ENCODE measurements around the gene CEP83. TPM values are rescaled to one million over a fixed set of nuclear protein-coding genes. Genes with fewer than 3 reads are reported as not detected.

Gene CEP83
- total RNA-seq, 4 donors from 2014 or later, result 12.3 to 23.5 (median 18.4) TPM

DNA sequence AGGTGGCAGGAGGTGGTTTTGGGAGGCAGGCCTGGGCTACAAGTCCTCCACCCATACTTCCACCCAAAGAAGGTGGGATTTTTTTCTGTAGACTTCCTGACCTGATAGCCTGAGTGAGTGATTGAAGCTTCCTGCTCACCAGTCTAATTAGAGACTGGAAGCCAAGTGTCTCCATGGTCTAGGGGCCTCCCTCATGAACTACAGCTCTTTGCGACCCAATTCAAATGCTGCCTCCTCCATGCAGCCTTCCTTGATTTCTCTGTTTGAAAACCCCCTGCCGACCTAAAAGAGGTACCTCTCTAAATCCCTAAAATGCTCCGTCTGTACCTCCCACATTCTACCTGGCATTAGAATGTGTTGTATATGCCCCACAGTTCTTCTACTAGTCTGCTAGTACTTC, 186.4 kb downstream of the CEP83 start:
- TF ChIP-seq, protein P1, sequence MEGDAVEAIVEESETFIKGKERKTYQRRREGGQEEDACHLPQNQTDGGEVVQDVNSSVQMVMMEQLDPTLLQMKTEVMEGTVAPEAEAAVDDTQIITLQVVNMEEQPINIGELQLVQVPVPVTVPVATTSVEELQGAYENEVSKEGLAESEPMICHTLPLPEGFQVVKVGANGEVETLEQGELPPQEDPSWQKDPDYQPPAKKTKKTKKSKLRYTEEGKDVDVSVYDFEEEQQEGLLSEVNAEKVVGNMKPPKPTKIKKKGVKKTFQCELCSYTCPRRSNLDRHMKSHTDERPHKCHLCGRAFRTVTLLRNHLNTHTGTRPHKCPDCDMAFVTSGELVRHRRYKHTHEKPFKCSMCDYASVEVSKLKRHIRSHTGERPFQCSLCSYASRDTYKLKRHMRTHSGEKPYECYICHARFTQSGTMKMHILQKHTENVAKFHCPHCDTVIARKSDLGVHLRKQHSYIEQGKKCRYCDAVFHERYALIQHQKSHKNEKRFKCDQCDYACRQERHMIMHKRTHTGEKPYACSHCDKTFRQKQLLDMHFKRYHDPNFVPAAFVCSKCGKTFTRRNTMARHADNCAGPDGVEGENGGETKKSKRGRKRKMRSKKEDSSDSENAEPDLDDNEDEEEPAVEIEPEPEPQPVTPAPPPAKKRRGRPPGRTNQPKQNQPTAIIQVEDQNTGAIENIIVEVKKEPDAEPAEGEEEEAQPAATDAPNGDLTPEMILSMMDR (IDR thresholded peaks at IDR 0.05; ENCODE audit: low read depth), result no peak

DNA sequence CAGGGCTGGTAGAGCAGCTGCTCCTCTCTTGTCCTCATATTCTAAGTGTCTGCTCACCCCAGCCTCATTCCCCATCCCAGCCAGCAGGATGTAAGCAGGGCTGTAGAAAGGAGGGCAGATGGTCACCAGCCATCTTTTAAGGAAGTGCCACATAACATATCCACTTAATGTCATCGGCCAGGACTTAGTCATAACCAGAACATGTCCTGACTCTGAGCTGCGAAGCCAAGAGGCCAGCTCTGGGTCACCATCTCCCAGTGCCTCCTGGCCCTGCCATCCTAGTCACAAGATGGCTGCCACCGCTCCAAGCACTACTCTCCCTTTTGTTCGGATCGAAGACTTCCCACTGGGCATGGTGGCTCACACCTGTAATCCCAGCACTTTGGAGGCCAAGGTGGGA, 187.4 kb downstream of the CEP83 start:
- TF ChIP-seq, protein P1 (IDR thresholded peaks at IDR 0.05; ENCODE audit: low read depth), result no peak

DNA sequence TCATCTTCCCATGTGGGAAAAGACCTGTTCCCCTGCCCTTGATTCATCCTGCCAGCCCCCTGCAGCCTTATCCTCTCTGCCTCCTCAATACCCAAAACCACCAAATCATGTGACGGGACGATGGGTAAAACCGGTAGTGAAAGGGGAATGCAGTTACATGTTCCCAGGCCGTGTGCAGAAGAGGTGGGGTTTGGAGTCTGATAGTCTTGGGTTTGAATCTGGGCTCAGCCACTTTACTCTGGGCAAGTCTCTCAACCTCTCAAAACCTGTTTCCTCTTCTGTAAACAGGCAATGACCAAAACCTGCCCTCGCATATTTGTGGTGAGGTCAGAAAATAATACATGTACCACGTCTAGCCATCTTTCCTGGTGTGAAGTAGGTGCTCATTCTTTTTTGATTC, 188.3 kb downstream of the CEP83 start:
- TF ChIP-seq, protein P1 (IDR thresholded peaks at IDR 0.05; ENCODE audit: low read depth), result no peak

DNA sequence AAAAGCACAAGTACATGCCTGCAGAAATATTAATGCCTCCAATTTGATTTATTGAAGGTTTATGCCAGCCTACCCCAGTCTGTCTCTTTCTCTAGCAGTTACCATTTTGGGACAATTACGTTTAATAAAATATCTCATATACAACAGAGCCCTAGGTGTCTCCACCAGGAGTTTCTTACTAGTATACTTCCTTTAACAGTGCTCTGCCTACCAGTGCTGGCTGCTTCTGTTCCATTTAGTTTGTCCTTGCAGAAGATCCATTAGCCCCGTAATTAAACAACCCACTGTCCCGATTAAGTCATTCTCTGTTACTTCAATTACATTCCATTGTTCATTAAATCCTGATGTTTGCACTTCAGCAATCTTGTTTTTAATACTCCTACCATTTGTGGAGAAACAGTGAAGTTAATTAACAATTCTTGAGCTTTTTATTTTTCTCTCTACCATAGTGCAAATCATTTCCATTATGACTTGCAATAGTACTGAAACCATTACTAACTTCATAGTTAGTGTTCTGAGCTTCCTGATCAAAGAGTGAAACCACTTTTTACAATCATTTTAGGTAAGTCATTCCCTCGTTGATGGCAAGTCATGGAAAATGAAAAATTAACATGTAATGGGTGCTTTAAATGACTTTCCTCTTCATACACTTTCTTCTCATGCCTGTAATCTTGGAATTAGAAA, 190.2 kb downstream of the CEP83 start:
- TF ChIP-seq, protein P1 (IDR thresholded peaks at IDR 0.05; ENCODE audit: low read depth), result no peak

DNA sequence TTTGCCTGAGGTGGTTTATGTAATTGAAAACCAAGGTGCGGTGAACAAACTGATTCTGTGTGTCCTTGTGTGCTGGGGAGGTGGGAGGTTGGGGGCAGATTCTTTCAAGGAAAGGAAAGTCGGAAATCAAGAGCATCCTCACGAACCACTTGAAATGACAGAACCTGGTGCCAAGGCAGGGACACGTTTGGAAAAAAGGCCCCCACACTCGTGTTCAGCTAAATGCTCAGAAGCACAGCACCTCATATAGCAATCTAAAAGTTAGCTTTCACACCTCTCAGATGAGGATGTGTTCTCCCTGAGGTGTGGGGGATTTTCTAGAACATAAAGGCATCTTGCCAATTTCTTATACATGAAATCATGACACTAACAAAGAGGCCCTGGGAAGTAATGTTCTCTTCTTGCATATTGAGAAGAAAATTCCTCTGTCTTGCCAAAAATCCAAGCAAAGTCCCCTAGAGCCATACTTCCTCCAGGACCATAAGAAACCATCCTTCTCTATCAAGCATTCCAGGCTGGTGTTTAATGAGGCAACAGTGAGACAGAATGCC, 191.7 kb downstream of the CEP83 start:
- TF ChIP-seq, protein P1 (IDR thresholded peaks at IDR 0.05; ENCODE audit: low read depth), result no peak

DNA sequence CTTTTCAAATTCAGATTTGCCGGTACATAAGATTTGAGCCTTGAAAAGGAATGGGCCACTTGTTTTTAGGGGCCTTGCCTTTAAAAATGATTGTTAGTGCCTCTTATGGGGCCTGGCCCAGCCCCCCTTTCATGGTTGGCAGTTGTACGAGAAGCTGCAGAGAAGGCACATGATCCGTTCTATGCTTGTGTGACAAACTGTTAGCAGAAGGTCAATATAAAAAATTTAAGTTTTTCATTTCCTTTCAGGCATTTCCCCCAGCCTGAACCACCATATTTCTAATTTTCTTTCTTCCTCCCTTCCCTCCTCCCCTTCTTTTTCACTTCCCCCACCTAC, 192.2 kb downstream of the CEP83 start:
- TF ChIP-seq, protein P1 (IDR thresholded peaks at IDR 0.05; ENCODE audit: low read depth), result no peak

DNA sequence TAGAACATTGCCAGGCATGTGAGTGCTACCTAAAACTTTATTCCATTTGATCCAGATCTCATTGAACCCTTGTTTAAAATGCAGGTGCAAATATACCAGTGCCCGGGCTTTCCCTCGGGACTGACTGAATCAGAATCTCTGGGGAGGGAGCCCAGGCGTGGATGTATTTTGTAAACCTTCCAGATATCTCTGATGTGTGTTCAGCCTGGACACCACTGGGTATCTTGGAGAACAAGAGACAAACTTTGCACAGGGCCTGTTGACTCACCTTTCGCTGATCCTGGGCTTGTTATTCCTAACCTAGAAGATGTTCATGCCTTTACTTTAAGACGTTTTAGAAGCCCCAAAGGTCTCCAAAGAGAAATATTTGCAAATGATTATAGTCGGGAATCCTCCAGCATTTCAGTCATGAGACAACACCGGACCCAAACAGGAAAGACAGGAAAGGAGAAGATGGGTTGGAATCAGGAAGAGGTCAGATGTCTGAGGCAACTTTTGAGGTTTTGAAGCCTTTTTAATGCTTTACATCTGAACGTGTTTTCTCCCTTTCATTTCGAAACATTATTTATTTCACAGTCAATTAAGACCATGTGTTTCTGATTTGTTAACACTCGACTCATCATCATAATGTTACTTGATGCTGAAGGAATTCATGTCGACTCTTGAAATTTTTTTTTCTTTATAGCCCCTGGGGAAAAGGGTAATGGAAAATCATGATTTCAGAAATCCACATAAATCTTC, 192.7 kb downstream of the CEP83 start:
- TF ChIP-seq, protein P1 (IDR thresholded peaks at IDR 0.05; ENCODE audit: low read depth), result no peak
